HEK293 (cell line): ENCODE results near the gene ZWILCH.

ENCODE experiments used
- CTCF ChIA-PET: fragments of 350-600 bp; formaldehyde crosslinking; extraction: SDS; loops from one replicate; lab custom pipeline; 2021; ENCODE audit warnings: antibody characterized with exemption; lab: Yijun Ruan, JAX
- POLR2A ChIA-PET: fragments of 300-600 bp; formaldehyde crosslinking; extraction: SDS; loops from one replicate; lab custom pipeline; 2020; ENCODE audit warnings: antibody characterized with exemption, inconsistent platforms; lab: Yijun Ruan, JAX
- H3K27ac ChIP-seq: fragments of 200-500 bp; sonication (Bioruptor generic); 2 replicates; pipeline ENCODE4 v1.5.1; 2014; ENCODE audit warnings: low read depth, low read length, control low read depth, inconsistent platforms; ENCODE audit errors: extremely low read depth
- H3K36me3 ChIP-seq, 2 experiments: fragments of 200-500 bp in 1 of 2; sonication (Bioruptor generic) in 1 of 2; 1 replicate in 1 of 2; 2 replicates in 1 of 2; pipeline ENCODE4 v1.5.1; 2014 to 2017; ENCODE audit warnings: inconsistent platforms in 2 of 2, low read length in 2 of 2; ENCODE audit not compliant: control insufficient read depth in 2 of 2, insufficient read depth in 1 of 2
- H3K4me1 ChIP-seq: fragments of 200-500 bp; sonication (Bioruptor generic); 2 replicates; pipeline ENCODE4 v1.5.1; 2014; ENCODE audit warnings: mild to moderate bottlenecking, low read length, inconsistent platforms; ENCODE audit not compliant: control insufficient read depth, insufficient read depth
- H3K4me3 ChIP-seq: 2 replicates; pipeline ENCODE4 v1.5.1; 2011; ENCODE audit warnings: low read depth, mild to moderate bottlenecking, control low read depth, low read length, moderate library complexity
- H3K9me3 ChIP-seq: fragments of 200-500 bp; sonication (Bioruptor generic); 2 replicates; pipeline ENCODE4 v1.5.1; 2014; ENCODE audit warnings: low read depth, low read length, inconsistent platforms; ENCODE audit not compliant: control insufficient read depth, insufficient read depth
- BCL6B ChIP-seq: fragments of 450-650 bp; formaldehyde crosslinking; IDR thresholded peaks from 2 replicates; pipeline ENCODE4 v1.5.1; 2017; ENCODE audit warnings: missing biosample characterization, missing genetic modification characterization
- KLF8 ChIP-seq: fragments of 450-650 bp; formaldehyde crosslinking; IDR thresholded peaks from 2 replicates; pipeline ENCODE4 v1.5.1; 2016; ENCODE audit warnings: missing biosample characterization, missing genetic modification characterization
- MZF1 ChIP-seq: fragments of 450-650 bp; formaldehyde crosslinking; IDR thresholded peaks from 2 replicates; pipeline ENCODE4 v1.5.1; 2017; ENCODE audit warnings: missing biosample characterization, missing genetic modification characterization, borderline replicate concordance
- PRDM1 ChIP-seq: fragments of 450-650 bp; formaldehyde crosslinking; IDR thresholded peaks from 2 replicates; pipeline ENCODE4; 2016; ENCODE audit warnings: missing biosample characterization, missing genetic modification characterization
- SCRT1 ChIP-seq: fragments of 450-650 bp; formaldehyde crosslinking; IDR thresholded peaks from 2 replicates; pipeline ENCODE4 v1.5.1; 2016; ENCODE audit warnings: missing biosample characterization, missing genetic modification characterization, borderline replicate concordance
- TRIM28 ChIP-seq: IDR thresholded peaks from 2 replicates; pipeline ENCODE4 v1.6.1; 2011; ENCODE audit warnings: low read length, control low read depth, borderline replicate concordance
- ZBTB11 ChIP-seq: fragments of 450-650 bp; formaldehyde crosslinking; conservative IDR thresholded peaks from 2 replicates; pipeline ENCODE4 v1.5.1; 2016; ENCODE audit warnings: low read depth, missing biosample characterization, missing genetic modification characterization
- ZEB2 ChIP-seq: fragments of 450-650 bp; formaldehyde crosslinking; IDR thresholded peaks from 2 replicates; pipeline ENCODE4 v1.5.1; 2016; ENCODE audit warnings: missing biosample characterization, missing genetic modification characterization
- ZFP3 ChIP-seq: fragments of 450-650 bp; formaldehyde crosslinking; IDR thresholded peaks from 2 replicates; pipeline ENCODE4 v1.5.1; 2016; ENCODE audit warnings: low read depth, missing biosample characterization, missing genetic modification characterization
- ZFP41 ChIP-seq: fragments of 450-650 bp; formaldehyde crosslinking; IDR thresholded peaks from 2 replicates; pipeline ENCODE4 v1.5.1; 2016; ENCODE audit warnings: missing biosample characterization, missing genetic modification characterization, borderline replicate concordance
- ZNF133 ChIP-seq: fragments of 450-650 bp; formaldehyde crosslinking; IDR thresholded peaks from 2 replicates; pipeline ENCODE4 v1.5.1; 2016; ENCODE audit warnings: missing biosample characterization, missing genetic modification characterization
- ZNF175 ChIP-seq: fragments of 450-650 bp; formaldehyde crosslinking; IDR thresholded peaks from 2 replicates; pipeline ENCODE4 v1.5.1; 2016; ENCODE audit warnings: missing biosample characterization, missing genetic modification characterization
- ZNF214 ChIP-seq: fragments of 450-650 bp; formaldehyde crosslinking; IDR thresholded peaks from 2 replicates; pipeline ENCODE4 v1.5.1; 2017; ENCODE audit warnings: missing biosample characterization, mild to moderate bottlenecking, missing genetic modification characterization, borderline replicate concordance
- ZNF324 ChIP-seq: fragments of 450-650 bp; formaldehyde crosslinking; IDR thresholded peaks from 2 replicates; pipeline ENCODE4 v1.5.1; 2016; ENCODE audit warnings: missing biosample characterization, missing genetic modification characterization
- ZNF335 ChIP-seq: fragments of 450-650 bp; formaldehyde crosslinking; conservative IDR thresholded peaks from 2 replicates; pipeline ENCODE4 v1.5.1; 2016; ENCODE audit warnings: missing biosample characterization, missing genetic modification characterization
- ZNF423 ChIP-seq: fragments of 450-650 bp; formaldehyde crosslinking; IDR thresholded peaks from 2 replicates; pipeline ENCODE4 v1.5.1; 2016; ENCODE audit warnings: missing biosample characterization, missing genetic modification characterization
- ZNF548 ChIP-seq: fragments of 450-650 bp; formaldehyde crosslinking; IDR thresholded peaks from 2 replicates; pipeline ENCODE4 v1.5.1; 2016; ENCODE audit warnings: missing biosample characterization, missing genetic modification characterization
- ZNF558 ChIP-seq: fragments of 450-650 bp; formaldehyde crosslinking; IDR thresholded peaks from 2 replicates; pipeline ENCODE4 v1.5.1; 2016; ENCODE audit warnings: missing biosample characterization, missing genetic modification characterization
- ZNF585B ChIP-seq: fragments of 450-650 bp; formaldehyde crosslinking; IDR thresholded peaks from 2 replicates; pipeline ENCODE4 v1.5.1; 2016; ENCODE audit warnings: missing biosample characterization, missing genetic modification characterization
- ZNF621 ChIP-seq: fragments of 450-650 bp; formaldehyde crosslinking; IDR thresholded peaks from 2 replicates; pipeline ENCODE4 v1.5.1; 2017; ENCODE audit warnings: missing biosample characterization, missing genetic modification characterization
- ZNF747 ChIP-seq: fragments of 450-650 bp; formaldehyde crosslinking; IDR thresholded peaks from 2 replicates; pipeline ENCODE4 v1.5.1; 2016; ENCODE audit warnings: missing biosample characterization, missing genetic modification characterization
- ZNF777 ChIP-seq: fragments of 450-650 bp; formaldehyde crosslinking; IDR thresholded peaks from 2 replicates; pipeline ENCODE4 v1.5.1; 2017; ENCODE audit warnings: missing biosample characterization, missing genetic modification characterization, borderline replicate concordance
- ZNF785 ChIP-seq: fragments of 450-650 bp; formaldehyde crosslinking; IDR thresholded peaks from 2 replicates; pipeline ENCODE4 v1.5.1; 2016; ENCODE audit warnings: missing biosample characterization, missing genetic modification characterization
- ZNF837 ChIP-seq: fragments of 450-650 bp; formaldehyde crosslinking; IDR thresholded peaks from 2 replicates; pipeline ENCODE4 v1.5.1; 2016; ENCODE audit warnings: missing biosample characterization, missing genetic modification characterization
- ZSCAN16 ChIP-seq: fragments of 450-650 bp; formaldehyde crosslinking; IDR thresholded peaks from 2 replicates; pipeline ENCODE4 v1.5.1; 2016; ENCODE audit warnings: missing biosample characterization, missing genetic modification characterization
- TF ChIP-seq, protein P1 (sequence below): fragments of 450-650 bp; formaldehyde crosslinking; IDR thresholded peaks from 2 replicates; pipeline ENCODE4 v1.5.1; 2016; ENCODE audit warnings: missing biosample characterization, missing genetic modification characterization
- TF ChIP-seq, protein P2 (sequence below): fragments of 450-650 bp; formaldehyde crosslinking; IDR thresholded peaks from 2 replicates; pipeline ENCODE4 v1.5.1; 2016; ENCODE audit warnings: missing biosample characterization, missing genetic modification characterization

ZWILCH gene

GRCh38 chr15:66503780-66504562 lies 1.2 kb upstream of the ZWILCH start:
- POLR2A ChIA-PET: interaction anchor here (0.9 to 1.5 kb wide), 3 partner anchors 9 to 198 kb away, joined by 3 to 4 read pairs (median 3); partner anchors contain the start of genes MAP2K1 and SMAD6
- Histone ChIP-seq H3K9me3 (no peaks in the 10 kb centered on the region), H3K4me1 (peaks cover 5% of the 10 kb centered on the region; the same call in 1 of the 2 replicates), H3K27ac (peak overlapping the region; percentile 86), H3K36me3 (peaks cover 42 to 57% of the 10 kb centered on the region in 2 experiments), H3K4me3 (peak overlapping the region; percentile 76)
- CTCF ChIA-PET: interaction anchor here (0.7 to 1.1 kb wide), 2 partner anchors 114 to 379 kb away, joined by 3 read pairs; no protein-coding TSS in a partner anchor
- TF ChIP-seq, protein P1, sequence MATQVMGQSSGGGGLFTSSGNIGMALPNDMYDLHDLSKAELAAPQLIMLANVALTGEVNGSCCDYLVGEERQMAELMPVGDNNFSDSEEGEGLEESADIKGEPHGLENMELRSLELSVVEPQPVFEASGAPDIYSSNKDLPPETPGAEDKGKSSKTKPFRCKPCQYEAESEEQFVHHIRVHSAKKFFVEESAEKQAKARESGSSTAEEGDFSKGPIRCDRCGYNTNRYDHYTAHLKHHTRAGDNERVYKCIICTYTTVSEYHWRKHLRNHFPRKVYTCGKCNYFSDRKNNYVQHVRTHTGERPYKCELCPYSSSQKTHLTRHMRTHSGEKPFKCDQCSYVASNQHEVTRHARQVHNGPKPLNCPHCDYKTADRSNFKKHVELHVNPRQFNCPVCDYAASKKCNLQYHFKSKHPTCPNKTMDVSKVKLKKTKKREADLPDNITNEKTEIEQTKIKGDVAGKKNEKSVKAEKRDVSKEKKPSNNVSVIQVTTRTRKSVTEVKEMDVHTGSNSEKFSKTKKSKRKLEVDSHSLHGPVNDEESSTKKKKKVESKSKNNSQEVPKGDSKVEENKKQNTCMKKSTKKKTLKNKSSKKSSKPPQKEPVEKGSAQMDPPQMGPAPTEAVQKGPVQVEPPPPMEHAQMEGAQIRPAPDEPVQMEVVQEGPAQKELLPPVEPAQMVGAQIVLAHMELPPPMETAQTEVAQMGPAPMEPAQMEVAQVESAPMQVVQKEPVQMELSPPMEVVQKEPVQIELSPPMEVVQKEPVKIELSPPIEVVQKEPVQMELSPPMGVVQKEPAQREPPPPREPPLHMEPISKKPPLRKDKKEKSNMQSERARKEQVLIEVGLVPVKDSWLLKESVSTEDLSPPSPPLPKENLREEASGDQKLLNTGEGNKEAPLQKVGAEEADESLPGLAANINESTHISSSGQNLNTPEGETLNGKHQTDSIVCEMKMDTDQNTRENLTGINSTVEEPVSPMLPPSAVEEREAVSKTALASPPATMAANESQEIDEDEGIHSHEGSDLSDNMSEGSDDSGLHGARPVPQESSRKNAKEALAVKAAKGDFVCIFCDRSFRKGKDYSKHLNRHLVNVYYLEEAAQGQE (tag by site-specific recombination): no peak
- no peak for TF ChIP-seq ZNF214
- peak; percentile 46; the same call in 1 of the 2 replicates for TF ChIP-seq ZSCAN16 (tag by site-specific recombination)
- no peak for TF ChIP-seq PRDM1 (tag by site-specific recombination)
- no peak for TF ChIP-seq ZNF747 (tag by site-specific recombination)
- peak; percentile 14; the same call in 1 of the 2 replicates for TF ChIP-seq ZNF423 (tag by site-specific recombination)
- no peak for TF ChIP-seq ZNF621 (tag by site-specific recombination)
- TF ChIP-seq ZNF133 (tag by site-specific recombination): no peak
- TF ChIP-seq BCL6B: no peak
- TF ChIP-seq ZNF585B (tag by site-specific recombination): no peak
- TF ChIP-seq ZNF785 (tag by site-specific recombination): no peak
- 0 out of 2 replicates have a peak, but pooled peaks have one; percentile 2 for TF ChIP-seq ZBTB11 (tag by site-specific recombination)
- no peak for TF ChIP-seq ZNF548
- TF ChIP-seq TRIM28: no peak
- TF ChIP-seq ZNF558 (tag by site-specific recombination): no peak
- TF ChIP-seq ZNF335 (tag by site-specific recombination): no peak
- TF ChIP-seq, protein P2, sequence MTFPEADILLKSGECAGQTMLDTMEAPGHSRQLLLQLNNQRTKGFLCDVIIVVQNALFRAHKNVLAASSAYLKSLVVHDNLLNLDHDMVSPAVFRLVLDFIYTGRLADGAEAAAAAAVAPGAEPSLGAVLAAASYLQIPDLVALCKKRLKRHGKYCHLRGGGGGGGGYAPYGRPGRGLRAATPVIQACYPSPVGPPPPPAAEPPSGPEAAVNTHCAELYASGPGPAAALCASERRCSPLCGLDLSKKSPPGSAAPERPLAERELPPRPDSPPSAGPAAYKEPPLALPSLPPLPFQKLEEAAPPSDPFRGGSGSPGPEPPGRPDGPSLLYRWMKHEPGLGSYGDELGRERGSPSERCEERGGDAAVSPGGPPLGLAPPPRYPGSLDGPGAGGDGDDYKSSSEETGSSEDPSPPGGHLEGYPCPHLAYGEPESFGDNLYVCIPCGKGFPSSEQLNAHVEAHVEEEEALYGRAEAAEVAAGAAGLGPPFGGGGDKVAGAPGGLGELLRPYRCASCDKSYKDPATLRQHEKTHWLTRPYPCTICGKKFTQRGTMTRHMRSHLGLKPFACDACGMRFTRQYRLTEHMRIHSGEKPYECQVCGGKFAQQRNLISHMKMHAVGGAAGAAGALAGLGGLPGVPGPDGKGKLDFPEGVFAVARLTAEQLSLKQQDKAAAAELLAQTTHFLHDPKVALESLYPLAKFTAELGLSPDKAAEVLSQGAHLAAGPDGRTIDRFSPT (tag by site-specific recombination): no peak
- TF ChIP-seq ZNF837 (tag by site-specific recombination): no peak
- no peak for TF ChIP-seq ZFP41 (tag by site-specific recombination)
- no peak for TF ChIP-seq KLF8 (tag by site-specific recombination)
- TF ChIP-seq ZFP3: no peak
- TF ChIP-seq SCRT1 (tag by site-specific recombination): no peak
- no peak for TF ChIP-seq ZNF324 (tag by site-specific recombination)
- no peak for TF ChIP-seq ZNF175 (tag by site-specific recombination)
- no peak for TF ChIP-seq ZEB2 (tag by site-specific recombination)
- TF ChIP-seq MZF1 (tag by site-specific recombination): no peak
- no peak for TF ChIP-seq ZNF777
